Measurements from ENCODE around the gene RFX3. TPM values are rescaled to one million over a fixed set of nuclear protein-coding genes. Genes with fewer than 3 reads are reported as not detected.

The RFX3 gene
- total and polyA plus RNA-seq, 3 donors from 2014 or later, result 29.7 to 45.3 (median 30.7) TPM

DNA sequence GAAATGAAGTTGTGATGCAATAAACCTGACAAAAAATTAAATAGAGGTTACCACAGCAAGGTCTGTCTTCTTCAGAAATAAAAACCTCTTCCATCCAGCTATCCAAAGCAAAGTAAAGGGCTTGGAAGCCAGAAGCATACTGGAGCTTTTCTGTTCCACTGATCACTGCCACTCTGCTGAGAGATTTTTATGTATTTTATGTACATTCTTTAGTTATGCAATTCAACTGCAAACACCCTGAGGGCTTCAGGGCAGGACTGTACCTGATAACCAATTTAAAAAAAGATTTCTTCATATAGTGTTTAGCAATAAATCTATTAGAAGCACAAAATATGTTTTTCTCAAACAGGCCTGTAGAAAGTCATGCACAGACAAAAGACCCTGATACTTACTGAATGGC lies 355.0 kb downstream of the RFX3 start:
- Histone ChIP-seq H3K4me3 (no peak overlapping the region), H3K27ac (no peak overlapping the region), H3K9me3 (no peaks in the 10 kb centered on the region), H3K36me3 (ENCODE audit: low read depth, missing control alignments) (no peaks in the 10 kb centered on the region), H3K27me3 (no peaks in the 10 kb centered on the region), H3K4me1 (no peaks in the 10 kb centered on the region)
- no peak for DNase-seq
- intact Hi-C loops (cut with DNase I; ENCODE audit: low total_unique reads), result no loop called here
- TF ChIP-seq POLR2A (IDR thresholded peaks at IDR 0.05), result no peak
- TF ChIP-seq, protein P1, sequence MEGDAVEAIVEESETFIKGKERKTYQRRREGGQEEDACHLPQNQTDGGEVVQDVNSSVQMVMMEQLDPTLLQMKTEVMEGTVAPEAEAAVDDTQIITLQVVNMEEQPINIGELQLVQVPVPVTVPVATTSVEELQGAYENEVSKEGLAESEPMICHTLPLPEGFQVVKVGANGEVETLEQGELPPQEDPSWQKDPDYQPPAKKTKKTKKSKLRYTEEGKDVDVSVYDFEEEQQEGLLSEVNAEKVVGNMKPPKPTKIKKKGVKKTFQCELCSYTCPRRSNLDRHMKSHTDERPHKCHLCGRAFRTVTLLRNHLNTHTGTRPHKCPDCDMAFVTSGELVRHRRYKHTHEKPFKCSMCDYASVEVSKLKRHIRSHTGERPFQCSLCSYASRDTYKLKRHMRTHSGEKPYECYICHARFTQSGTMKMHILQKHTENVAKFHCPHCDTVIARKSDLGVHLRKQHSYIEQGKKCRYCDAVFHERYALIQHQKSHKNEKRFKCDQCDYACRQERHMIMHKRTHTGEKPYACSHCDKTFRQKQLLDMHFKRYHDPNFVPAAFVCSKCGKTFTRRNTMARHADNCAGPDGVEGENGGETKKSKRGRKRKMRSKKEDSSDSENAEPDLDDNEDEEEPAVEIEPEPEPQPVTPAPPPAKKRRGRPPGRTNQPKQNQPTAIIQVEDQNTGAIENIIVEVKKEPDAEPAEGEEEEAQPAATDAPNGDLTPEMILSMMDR (IDR thresholded peaks at IDR 0.05), result no peak
